Ishikawa (cell line): Measurements from ENCODE around the gene SMIM1.

Experiments used
- CEBPB ChIP-seq: IDR thresholded peaks from 2 replicates; pipeline ENCODE4 v1.6.1; 2012
- CREB1 ChIP-seq: IDR thresholded peaks from 2 replicates; pipeline ENCODE4 v1.6.1; 2012; ENCODE audit warnings: low read depth
- EGR1 ChIP-seq: IDR thresholded peaks from 2 replicates; pipeline ENCODE4 v1.6.1; 2012
- EP300 ChIP-seq: IDR thresholded peaks from 2 replicates; pipeline ENCODE4 v1.6.1; 2012; ENCODE audit warnings: borderline replicate concordance
- FOXM1 ChIP-seq: IDR thresholded peaks from 2 replicates; pipeline ENCODE4 v1.6.1; 2012; ENCODE audit warnings: low read depth, borderline replicate concordance
- NFIC ChIP-seq: IDR thresholded peaks from 2 replicates; pipeline ENCODE4 v1.6.1; 2012
- RAD21 ChIP-seq: IDR thresholded peaks from 2 replicates; pipeline ENCODE4 v1.6.1; 2012; ENCODE audit warnings: low read depth
- TAF1 ChIP-seq: IDR thresholded peaks from 2 replicates; pipeline ENCODE4 v1.6.1; 2012; ENCODE audit warnings: low read depth, mild to moderate bottlenecking
- TCF12 ChIP-seq: IDR thresholded peaks from 2 replicates; pipeline ENCODE4 v1.6.1; 2012; ENCODE audit warnings: low read depth
- TEAD4 ChIP-seq: IDR thresholded peaks from 2 replicates; pipeline ENCODE4 v1.6.1; 2012
- USF1 ChIP-seq: IDR thresholded peaks from 2 replicates; pipeline ENCODE4 v1.6.1; 2012
- YY1 ChIP-seq: IDR thresholded peaks from 2 replicates; pipeline ENCODE4 v1.6.1; 2012; ENCODE audit warnings: low read depth
- ZBTB7A ChIP-seq: IDR thresholded peaks from 2 replicates; pipeline ENCODE4 v1.6.1; 2012; ENCODE audit warnings: low read depth
- TF ChIP-seq, protein P1 (sequence below): IDR thresholded peaks from 2 replicates; pipeline ENCODE4 v1.6.1; 2012
- TF ChIP-seq, protein P2 (sequence below): IDR thresholded peaks from 2 replicates; pipeline ENCODE4 v1.6.1; 2012; ENCODE audit warnings: low read depth, mild to moderate bottlenecking

Gene SMIM1

DNA sequence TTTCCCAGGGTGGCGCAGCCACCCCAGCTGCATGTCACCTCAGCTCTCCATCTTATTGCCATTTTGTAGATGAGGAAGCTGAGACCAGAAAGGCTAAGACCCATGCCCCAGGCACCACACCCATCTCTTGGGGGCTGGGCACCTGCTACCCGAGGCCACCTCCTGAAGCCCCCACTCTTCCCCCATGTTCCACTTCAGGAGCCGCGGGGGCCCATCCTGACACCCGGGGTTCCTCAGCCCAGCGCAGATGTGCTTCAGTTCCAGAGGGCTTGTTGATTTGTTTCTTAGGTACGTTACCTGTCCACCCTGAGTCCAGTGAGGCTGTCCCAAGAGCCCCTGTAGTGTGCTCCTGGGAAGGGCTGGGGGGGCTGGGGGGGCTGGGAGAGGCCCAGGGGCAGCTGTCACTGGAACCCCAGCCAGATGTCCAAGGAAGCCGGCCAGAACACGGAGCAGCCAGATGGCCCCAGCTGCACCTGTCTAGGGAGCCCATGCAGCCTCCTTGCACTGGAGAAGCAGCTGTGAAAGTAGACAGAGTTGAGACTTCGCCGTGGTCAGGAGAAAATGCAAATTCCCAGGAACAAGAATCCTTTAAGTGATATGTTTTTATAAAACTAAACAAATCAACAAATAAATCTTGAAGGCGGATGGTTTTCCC, 37.4 kb upstream of the SMIM1 start:
- no peak for TF ChIP-seq EP300
- no peak for TF ChIP-seq CREB1
- no peak for TF ChIP-seq YY1
- no peak for TF ChIP-seq USF1
- no peak for TF ChIP-seq RAD21
- TF ChIP-seq, protein P1, sequence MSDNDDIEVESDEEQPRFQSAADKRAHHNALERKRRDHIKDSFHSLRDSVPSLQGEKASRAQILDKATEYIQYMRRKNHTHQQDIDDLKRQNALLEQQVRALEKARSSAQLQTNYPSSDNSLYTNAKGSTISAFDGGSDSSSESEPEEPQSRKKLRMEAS, result no peak
- no peak for TF ChIP-seq NFIC
- TF ChIP-seq, protein P2, sequence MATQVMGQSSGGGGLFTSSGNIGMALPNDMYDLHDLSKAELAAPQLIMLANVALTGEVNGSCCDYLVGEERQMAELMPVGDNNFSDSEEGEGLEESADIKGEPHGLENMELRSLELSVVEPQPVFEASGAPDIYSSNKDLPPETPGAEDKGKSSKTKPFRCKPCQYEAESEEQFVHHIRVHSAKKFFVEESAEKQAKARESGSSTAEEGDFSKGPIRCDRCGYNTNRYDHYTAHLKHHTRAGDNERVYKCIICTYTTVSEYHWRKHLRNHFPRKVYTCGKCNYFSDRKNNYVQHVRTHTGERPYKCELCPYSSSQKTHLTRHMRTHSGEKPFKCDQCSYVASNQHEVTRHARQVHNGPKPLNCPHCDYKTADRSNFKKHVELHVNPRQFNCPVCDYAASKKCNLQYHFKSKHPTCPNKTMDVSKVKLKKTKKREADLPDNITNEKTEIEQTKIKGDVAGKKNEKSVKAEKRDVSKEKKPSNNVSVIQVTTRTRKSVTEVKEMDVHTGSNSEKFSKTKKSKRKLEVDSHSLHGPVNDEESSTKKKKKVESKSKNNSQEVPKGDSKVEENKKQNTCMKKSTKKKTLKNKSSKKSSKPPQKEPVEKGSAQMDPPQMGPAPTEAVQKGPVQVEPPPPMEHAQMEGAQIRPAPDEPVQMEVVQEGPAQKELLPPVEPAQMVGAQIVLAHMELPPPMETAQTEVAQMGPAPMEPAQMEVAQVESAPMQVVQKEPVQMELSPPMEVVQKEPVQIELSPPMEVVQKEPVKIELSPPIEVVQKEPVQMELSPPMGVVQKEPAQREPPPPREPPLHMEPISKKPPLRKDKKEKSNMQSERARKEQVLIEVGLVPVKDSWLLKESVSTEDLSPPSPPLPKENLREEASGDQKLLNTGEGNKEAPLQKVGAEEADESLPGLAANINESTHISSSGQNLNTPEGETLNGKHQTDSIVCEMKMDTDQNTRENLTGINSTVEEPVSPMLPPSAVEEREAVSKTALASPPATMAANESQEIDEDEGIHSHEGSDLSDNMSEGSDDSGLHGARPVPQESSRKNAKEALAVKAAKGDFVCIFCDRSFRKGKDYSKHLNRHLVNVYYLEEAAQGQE, result no peak
- TF ChIP-seq TCF12, result no peak
- TF ChIP-seq FOXM1, result no peak
- TF ChIP-seq TEAD4, result no peak
- no peak for TF ChIP-seq EGR1
- TF ChIP-seq ZBTB7A, result no peak
- TF ChIP-seq CEBPB, result no peak
- no peak for TF ChIP-seq TAF1

GRCh38 chr1:3735688-3736087, 36.9 kb upstream of the SMIM1 start:
- TF ChIP-seq CEBPB, result no peak
- TF ChIP-seq TAF1, result no peak
- TF ChIP-seq YY1, result no peak
- TF ChIP-seq EGR1, result no peak
- TF ChIP-seq ZBTB7A, result no peak
- TF ChIP-seq TCF12, result no peak
- TF ChIP-seq CREB1, result no peak
- TF ChIP-seq, protein P1, result no peak
- TF ChIP-seq TEAD4, result no peak
- TF ChIP-seq RAD21, result no peak
- TF ChIP-seq, protein P2, result no peak
- no peak for TF ChIP-seq NFIC
- no peak for TF ChIP-seq FOXM1
- no peak for TF ChIP-seq EP300
- TF ChIP-seq USF1, result no peak

DNA sequence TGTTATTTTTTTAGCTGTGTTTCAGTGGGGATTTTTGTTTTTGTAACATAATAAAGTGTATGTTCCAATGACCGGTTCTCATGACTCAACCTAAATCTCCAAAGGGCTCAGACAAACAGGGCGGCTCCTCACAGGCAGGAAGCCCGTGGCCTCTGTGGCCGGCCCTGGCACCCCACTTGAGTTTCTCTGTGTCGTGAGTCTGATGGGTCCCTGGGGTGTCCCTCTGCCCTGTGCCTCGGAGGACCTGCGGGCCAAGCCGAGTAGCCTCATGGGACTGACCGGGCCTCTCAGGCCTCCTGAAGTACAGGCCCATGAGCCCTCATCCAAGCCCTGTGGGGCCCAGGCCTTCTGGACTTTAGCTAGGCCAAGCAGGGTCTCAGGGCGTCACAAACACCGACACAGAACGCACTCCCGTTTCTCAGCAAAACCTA, 36.4 kb upstream of the SMIM1 start:
- TF ChIP-seq EGR1 (no peak), TCF12 (no peak), EP300 (no peak), FOXM1 (no peak), NFIC (no peak), CREB1 (no peak), TAF1 (no peak), TEAD4 (no peak)
- TF ChIP-seq, protein P2, result no peak

DNA sequence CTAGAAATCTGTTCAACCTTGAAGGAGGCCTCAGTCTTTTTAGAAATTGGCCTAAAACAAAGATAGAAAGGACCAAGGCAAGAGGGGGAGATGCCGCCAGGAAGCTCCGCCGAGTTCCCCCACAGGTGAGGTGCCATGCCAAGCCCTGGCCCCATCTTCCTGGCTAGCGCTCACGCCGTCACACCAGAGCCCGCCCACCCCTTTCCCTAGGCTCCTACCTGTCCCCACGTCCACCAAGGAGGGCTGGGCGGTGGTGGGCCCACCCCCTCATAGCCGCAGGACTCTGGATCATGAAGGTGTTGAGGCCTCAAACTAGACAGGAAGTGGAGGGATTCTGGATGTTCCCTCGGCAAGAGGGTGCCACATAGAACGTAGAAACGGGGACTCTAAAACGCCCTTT, 35.8 kb upstream of the SMIM1 start:
- no peak for TF ChIP-seq EP300
- TF ChIP-seq, protein P1, result no peak
- no peak for TF ChIP-seq TEAD4
- TF ChIP-seq ZBTB7A, result no peak
- TF ChIP-seq TAF1, result no peak
- TF ChIP-seq CEBPB, result no peak
- TF ChIP-seq CREB1, result no peak
- no peak for TF ChIP-seq TCF12
- TF ChIP-seq, protein P2, result no peak
- no peak for TF ChIP-seq NFIC
- TF ChIP-seq RAD21, result no peak
- no peak for TF ChIP-seq EGR1
